ENCODE results near the gene ZNF474.

ZNF474 gene

GRCh38 chr5:122154910-122155309, 25.6 kb downstream of the ZNF474 start:
- DNase-seq = no peak

- DNase-seq = no peak
These were observed 26.2 kb downstream of the ZNF474 start for GRCh38 chr5:122155546-122155945.

- DNase-seq = peak in 1 of 2 experiments; percentile 55
These were observed 27.5 kb downstream of the ZNF474 start for GRCh38 chr5:122156724-122157325.

- no peak for DNase-seq
These were observed 32.8 kb downstream of the ZNF474 start for GRCh38 chr5:122162100-122162638.

GRCh38 chr5:122163121-122164069, 34.0 kb downstream of the ZNF474 start:
- DNase-seq = no peak

- DNase-seq = no peak
These were observed 34.7 kb downstream of the ZNF474 start for GRCh38 chr5:122164070-122164435.

GRCh38 chr5:122164831-122165558, 35.6 kb downstream of the ZNF474 start:
- no peak for DNase-seq

- no peak for DNase-seq
These were observed 36.3 kb downstream of the ZNF474 start for GRCh38 chr5:122165559-122166078.

GRCh38 chr5:122169350-122170103, 40.2 kb downstream of the ZNF474 start:
- DNase-seq = no peak

GRCh38 chr5:122170620-122171019, 41.3 kb downstream of the ZNF474 start:
- no peak for DNase-seq

- no peak for DNase-seq
These were observed 42.9 kb downstream of the ZNF474 start for GRCh38 chr5:122172207-122172606.

- no peak for DNase-seq
These were observed 44.4 kb downstream of the ZNF474 start for GRCh38 chr5:122173474-122174415.

GRCh38 chr5:122175091-122175490, 45.7 kb downstream of the ZNF474 start:
- DNase-seq = no peak

- DNase-seq = no peak
These were observed 46.5 kb downstream of the ZNF474 start for GRCh38 chr5:122175852-122176251.

GRCh38 chr5:122177161-122177560, 47.8 kb downstream of the ZNF474 start:
- no peak for DNase-seq

- no peak for DNase-seq
These were observed 50.4 kb downstream of the ZNF474 start for GRCh38 chr5:122179701-122180100.

- no peak for DNase-seq
These were observed 50.9 kb downstream of the ZNF474 start for GRCh38 chr5:122180146-122180712.

- peak; percentile 14 to 45 for DNase-seq
These were observed 51.7 kb downstream of the ZNF474 start for GRCh38 chr5:122180863-122181548.

GRCh38 chr5:122181863-122182262, 52.5 kb downstream of the ZNF474 start:
- no peak for DNase-seq

- DNase-seq = no peak
These were observed 53.2 kb downstream of the ZNF474 start for GRCh38 chr5:122182491-122182921.

Data from SW 1271 (cell line).